Uterus (tissue), 2 donors: Measurements from ENCODE around the gene CLDN24.

Source experiments
- CTCF ChIP-seq, 4 experiments: fragments of 200-600 bp in 2 of 4; fragments of 450-650 bp in 2 of 4; sonication (generic) in 2 of 4; IDR thresholded peaks; one replicate each; pipeline ENCODE4 v1.5.1; 2016 to 2019; ENCODE audit warnings: antibody characterized with exemption in 4 of 4, mild to moderate bottlenecking in 2 of 4, moderate library complexity in 1 of 4
- POLR2A ChIP-seq, 2 donors: fragments of 450-650 bp; IDR thresholded peaks; one replicate each; pipeline ENCODE4 v1.6.1; 2016; ENCODE audit warnings: antibody characterized with exemption in 2 of 2, mild to moderate bottlenecking in 1 of 2, moderate library complexity in 1 of 2

GRCh38 chr4:183288955-183289354 is 33.3 kb downstream of the CLDN24 start:
- no peak for TF ChIP-seq CTCF (IDR thresholded peaks at IDR 0.05)
- no peak for TF ChIP-seq POLR2A (IDR thresholded peaks at IDR 0.05)
